SK-N-SH (cell line): ENCODE data around the gene CBX8. TPM values are rescaled to one million over a fixed set of nuclear protein-coding genes. Genes with fewer than 3 reads are reported as not detected.

ENCODE experiments used
- CTCF ChIA-PET: fragments of 300-600, 350-600 bp; formaldehyde crosslinking; extraction: SDS; loops from one replicate; lab custom pipeline; 2021; lab: Yijun Ruan, JAX
- POLR2A ChIA-PET: fragments of 350-600 bp; sonication (Branson Sonifier 250); formaldehyde crosslinking; extraction: SDS; loops from one replicate; lab custom pipeline; 2020; ENCODE audit warnings: antibody characterized with exemption, inconsistent platforms; lab: Yijun Ruan, JAX
- DNase-seq: peaks from one replicate; pipeline ENCODE4 v3.0.0; 2012
- H2AFZ ChIP-seq: fragments of 200-600 bp; sonication (generic); 2 replicates; pipeline ENCODE4 v1.8.1; 2016; ENCODE audit warnings: antibody characterized with exemption, mild to moderate bottlenecking, low read depth
- H3F3A ChIP-seq: fragments of 200-600 bp; sonication (generic); replicated peaks from 2 replicates; pipeline ENCODE3; 2016; ENCODE audit warnings: antibody characterized with exemption, mild to moderate bottlenecking; ENCODE audit not compliant: insufficient read depth
- H3K27ac ChIP-seq, 2 experiments: fragments of 200-500 bp in 1 of 2; fragments of 200-600 bp in 1 of 2; sonication (Bioruptor generic) in 1 of 2; sonication (generic), shearing (Covaris generic) in 1 of 2; 2 replicates each; pipeline versions ENCODE4 v1.5.1 to v1.6.1; 2014 to 2016; ENCODE audit warnings: low read depth in 2 of 2, inconsistent platforms in 1 of 2, low read length in 1 of 2, mild to moderate bottlenecking in 1 of 2, mixed read lengths in 1 of 2
- H3K27me3 ChIP-seq: fragments of 200-600 bp; sonication (generic), shearing (Covaris generic); 2 replicates; pipeline ENCODE4 v1.6.1; 2016; ENCODE audit warnings: mixed run types; ENCODE audit not compliant: insufficient read depth
- H3K36me3 ChIP-seq, 2 experiments: fragments of 200-500 bp in 1 of 2; fragments of 200-600 bp in 1 of 2; sonication (Bioruptor generic) in 1 of 2; sonication (generic) in 1 of 2; replicated peaks in 1 of 2; 2 replicates each; pipeline versions ENCODE3 to v1.5.1; 2014 to 2016; ENCODE audit warnings: low read length in 1 of 2, mild to moderate bottlenecking in 1 of 2; ENCODE audit not compliant: insufficient read depth in 2 of 2, control insufficient read depth in 1 of 2
- H3K4me1 ChIP-seq, 2 experiments: fragments of 200-500 bp in 1 of 2; fragments of 200-600 bp in 1 of 2; sonication (Bioruptor generic) in 1 of 2; sonication (generic), shearing (Covaris generic) in 1 of 2; 2 replicates each; pipeline versions ENCODE4 v1.5.1 to v1.6.1; 2014 to 2016; ENCODE audit warnings: low read depth in 1 of 2, low read length in 1 of 2, mixed run types in 1 of 2; ENCODE audit not compliant: insufficient read depth in 2 of 2, control insufficient read depth in 1 of 2
- H3K4me2 ChIP-seq: fragments of 200-600 bp; sonication (generic), shearing (Covaris generic); 2 replicates; pipeline ENCODE4 v1.6.1; 2017; ENCODE audit warnings: mixed run types
- H3K4me3 ChIP-seq, 2 experiments: fragments of 200-500 bp in 1 of 2; fragments of 200-600 bp in 1 of 2; sonication (Bioruptor generic) in 1 of 2; sonication (generic), shearing (Covaris generic) in 1 of 2; 2 replicates each; pipeline versions ENCODE4 v1.5.1 to v1.8.1; 2014 to 2016; ENCODE audit warnings: low read depth in 2 of 2, inconsistent platforms in 1 of 2, low read length in 1 of 2, mild to moderate bottlenecking in 1 of 2, mixed read lengths in 1 of 2, moderate library complexity in 1 of 2
- H3K79me2 ChIP-seq: fragments of 200-600 bp; sonication (generic); 2 replicates; pipeline ENCODE4 v1.8.1; 2017; ENCODE audit warnings: mild to moderate bottlenecking; ENCODE audit not compliant: insufficient read depth
- H3K9ac ChIP-seq: fragments of 200-600 bp; sonication (generic); 2 replicates; pipeline ENCODE4 v1.6.1; 2017; ENCODE audit warnings: mixed run types
- H3K9me2 ChIP-seq: fragments of 200-600 bp; sonication (generic); 2 replicates; pipeline ENCODE4 v1.6.1; 2017; ENCODE audit warnings: mixed run types
- H3K9me3 ChIP-seq: fragments of 200-600 bp; sonication (generic); 2 replicates; pipeline ENCODE4 v1.6.1; 2017; ENCODE audit warnings: mixed run types, mild to moderate bottlenecking, moderate library complexity
- H4K20me1 ChIP-seq: fragments of 200-600 bp; sonication (generic); 2 replicates; pipeline ENCODE4 v1.6.1; 2017; ENCODE audit warnings: mild to moderate bottlenecking, mixed run types; ENCODE audit not compliant: insufficient read depth
- CHD2 ChIP-seq: fragments of 150-350 bp; IDR thresholded peaks from 2 replicates; pipeline ENCODE4 v1.6.1; 2018; ENCODE audit warnings: low read length; ENCODE audit not compliant: partially characterized antibody
- ELF1 ChIP-seq: IDR thresholded peaks from 2 replicates; pipeline ENCODE4 v1.4.0; 2012
- EP300 ChIP-seq, 2 experiments: IDR thresholded peaks; 2 replicates each; pipeline versions ENCODE4 v1.4.0 to v1.6.1; 2012; ENCODE audit warnings: borderline replicate concordance in 1 of 2, low read depth in 1 of 2, low read length in 1 of 2
- EZH2phosphoT487 ChIP-seq: fragments of 200-600 bp; sonication (generic); IDR thresholded peaks from 2 replicates; pipeline ENCODE4 v1.6.1; 2017; ENCODE audit warnings: low read depth, mixed run types, mild to moderate bottlenecking, antibody characterized with exemption, moderate library complexity, borderline replicate concordance
- FOSL2 ChIP-seq: IDR thresholded peaks from 2 replicates; pipeline ENCODE4 v1.4.0; 2012; ENCODE audit warnings: low read depth, mild to moderate bottlenecking, moderate library complexity, borderline replicate concordance
- FOXJ3 ChIP-seq: sonication (generic); formaldehyde crosslinking; IDR thresholded peaks from 2 replicates; pipeline ENCODE4 v1.5.1; 2020; ENCODE audit warnings: mild to moderate bottlenecking, missing genetic modification reagents
- GATA2 ChIP-seq: sonication (generic); formaldehyde crosslinking; IDR thresholded peaks from 2 replicates; pipeline ENCODE4 v1.5.0; 2020; ENCODE audit warnings: mild to moderate bottlenecking, missing genetic modification reagents
- NRF1 ChIP-seq: IDR thresholded peaks from 2 replicates; pipeline ENCODE4 v1.6.1; 2012; ENCODE audit warnings: low read depth, mild to moderate bottlenecking, low read length
- RAD21 ChIP-seq: IDR thresholded peaks from 2 replicates; pipeline ENCODE4 v1.6.1; 2012; ENCODE audit warnings: mild to moderate bottlenecking, low read length
- RCOR1 ChIP-seq: fragments of 150-350 bp; IDR thresholded peaks from 2 replicates; pipeline ENCODE4 v1.6.1; 2017; ENCODE audit warnings: antibody characterized with exemption, low read length
- SIN3A ChIP-seq: IDR thresholded peaks from 2 replicates; pipeline ENCODE4 v1.6.1; 2012; ENCODE audit warnings: low read depth, mild to moderate bottlenecking, low read length, moderate library complexity, borderline replicate concordance
- SMC3 ChIP-seq: IDR thresholded peaks from 2 replicates; pipeline ENCODE4 v1.6.1; 2012; ENCODE audit warnings: low read depth, low read length, improper control_type of control experiment
- TAF1 ChIP-seq: IDR thresholded peaks from 2 replicates; pipeline ENCODE4 v1.6.1; 2012; ENCODE audit warnings: low read depth, mild to moderate bottlenecking, low read length, moderate library complexity, borderline replicate concordance
- YY1 ChIP-seq: IDR thresholded peaks from 2 replicates; pipeline ENCODE4 v1.4.0; 2012; ENCODE audit warnings: low read depth, mild to moderate bottlenecking
- WGBS: methylation state at CpG from one replicate; pipeline ENCODE4 v1.1.6; 2017; ENCODE audit warnings: low lambda C conversion rate; 5-methylcytosine and 5-hydroxymethylcytosine counted together
- polyA plus RNA-seq, 3 experiments: library from polyadenylated mRNA; depleted of rRNA; stranded (reverse); fragments of >200 nt; gene quantifications; 2 replicates each; pipeline ENCODE4 v1.2.3, GENCODE V29; 2012
- TF ChIP-seq, protein P1 (sequence below): IDR thresholded peaks from 2 replicates; pipeline ENCODE4 v1.4.0; 2012; ENCODE audit warnings: low read depth, borderline replicate concordance
- TF ChIP-seq, protein P2 (sequence below): fragments of 200-600 bp; sonication (generic); IDR thresholded peaks from 2 replicates; pipeline ENCODE4 v1.6.1; 2017; ENCODE audit warnings: antibody characterized with exemption, mild to moderate bottlenecking, moderate library complexity
- TF ChIP-seq, protein P3 (sequence below): IDR thresholded peaks from 2 replicates; pipeline ENCODE4 v1.4.0; 2012; ENCODE audit warnings: low read depth, borderline replicate concordance

The CBX8 gene
- polyA plus RNA-seq, 1 of the 3 experiments (the other 2 are of a cell fraction): 2.9 TPM

DNA sequence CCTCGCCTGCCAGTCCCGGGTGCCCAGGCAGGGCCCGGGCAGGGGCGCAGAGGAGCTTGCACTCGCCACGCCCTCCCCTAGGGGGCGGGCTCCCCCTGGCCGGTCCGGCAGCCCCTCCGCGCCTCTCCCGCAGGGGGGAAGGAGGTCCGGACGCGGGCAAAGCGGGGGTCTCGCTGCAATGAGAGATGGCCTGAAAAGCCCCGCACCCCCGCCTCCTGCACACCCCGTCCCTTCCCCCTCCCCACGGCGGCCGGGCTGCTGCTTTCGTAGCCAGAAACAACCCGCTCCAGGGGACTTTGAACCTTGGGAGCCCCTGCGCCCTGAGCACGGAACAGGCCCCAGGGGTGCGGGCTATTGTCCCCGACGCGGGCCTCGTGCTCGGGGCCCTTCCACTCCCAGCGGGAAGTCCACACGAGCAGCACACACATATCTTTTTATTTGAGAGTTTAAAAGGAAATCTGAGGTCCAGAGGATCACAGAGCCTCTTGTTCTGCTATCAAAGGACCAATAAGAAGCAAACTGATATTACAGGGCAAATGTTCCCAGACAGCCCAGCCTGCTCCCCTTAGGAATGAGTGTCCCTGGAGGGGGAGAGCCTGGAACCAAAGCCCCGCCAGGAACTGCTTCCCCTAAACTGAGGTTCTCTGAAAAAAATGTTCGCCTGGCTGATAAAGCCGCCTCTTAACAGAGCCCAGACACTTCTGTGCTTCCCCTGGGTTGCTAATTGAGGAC lies 48.2 kb upstream of the CBX8 start:
- ChIA-PET CTCF (interaction anchor here (0.5 to 13.1 kb wide), 41 partner anchors 9 to 283 kb away, joined by 3 to 274 read pairs (median 4); partner anchors contain the start of gene CBX8), POLR2A (interaction anchor here (0.7 to 1.0 kb wide), 4 partner anchors 34 to 86 kb away, joined by 3 to 4 read pairs (median 4); no protein-coding TSS in a partner anchor)
- no peaks in the 10 kb centered on the region for H4K20me1 ChIP-seq
- peaks cover 10 to 59% of the 10 kb centered on the region in 2 experiments; a peak in 3 of 4 replicates for H3K4me1 ChIP-seq
- no peaks in the 10 kb centered on the region for H3K9me2 ChIP-seq
- H3K4me3 ChIP-seq: peak overlapping the region in 1 of 2 experiments; percentile 15; a peak in 1 of 4 replicates
- H3K9ac ChIP-seq: no peak overlapping the region
- peak; percentile 98 for DNase-seq
- peaks cover 35% of the 10 kb centered on the region for H3K27me3 ChIP-seq
- peak overlapping the region; percentile 79; the same call in 1 of the 2 replicates for H2AFZ ChIP-seq
- no peaks in the 10 kb centered on the region for H3K36me3 ChIP-seq
- peaks cover 24% of the 10 kb centered on the region for H3F3A ChIP-seq
- no peaks in the 10 kb centered on the region for H3K9me3 ChIP-seq
- no peaks in the 10 kb centered on the region for H3K79me2 ChIP-seq
- 22% methylated on average over 25 of the region's 38 CpGs for WGBS
- TF ChIP-seq RAD21: peak; percentile 64
- no peak for TF ChIP-seq SIN3A
- TF ChIP-seq, protein P1, sequence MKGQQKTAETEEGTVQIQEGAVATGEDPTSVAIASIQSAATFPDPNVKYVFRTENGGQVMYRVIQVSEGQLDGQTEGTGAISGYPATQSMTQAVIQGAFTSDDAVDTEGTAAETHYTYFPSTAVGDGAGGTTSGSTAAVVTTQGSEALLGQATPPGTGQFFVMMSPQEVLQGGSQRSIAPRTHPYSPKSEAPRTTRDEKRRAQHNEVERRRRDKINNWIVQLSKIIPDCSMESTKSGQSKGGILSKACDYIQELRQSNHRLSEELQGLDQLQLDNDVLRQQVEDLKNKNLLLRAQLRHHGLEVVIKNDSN: no peak
- TF ChIP-seq EZH2phosphoT487: no peak
- TF ChIP-seq, protein P2, sequence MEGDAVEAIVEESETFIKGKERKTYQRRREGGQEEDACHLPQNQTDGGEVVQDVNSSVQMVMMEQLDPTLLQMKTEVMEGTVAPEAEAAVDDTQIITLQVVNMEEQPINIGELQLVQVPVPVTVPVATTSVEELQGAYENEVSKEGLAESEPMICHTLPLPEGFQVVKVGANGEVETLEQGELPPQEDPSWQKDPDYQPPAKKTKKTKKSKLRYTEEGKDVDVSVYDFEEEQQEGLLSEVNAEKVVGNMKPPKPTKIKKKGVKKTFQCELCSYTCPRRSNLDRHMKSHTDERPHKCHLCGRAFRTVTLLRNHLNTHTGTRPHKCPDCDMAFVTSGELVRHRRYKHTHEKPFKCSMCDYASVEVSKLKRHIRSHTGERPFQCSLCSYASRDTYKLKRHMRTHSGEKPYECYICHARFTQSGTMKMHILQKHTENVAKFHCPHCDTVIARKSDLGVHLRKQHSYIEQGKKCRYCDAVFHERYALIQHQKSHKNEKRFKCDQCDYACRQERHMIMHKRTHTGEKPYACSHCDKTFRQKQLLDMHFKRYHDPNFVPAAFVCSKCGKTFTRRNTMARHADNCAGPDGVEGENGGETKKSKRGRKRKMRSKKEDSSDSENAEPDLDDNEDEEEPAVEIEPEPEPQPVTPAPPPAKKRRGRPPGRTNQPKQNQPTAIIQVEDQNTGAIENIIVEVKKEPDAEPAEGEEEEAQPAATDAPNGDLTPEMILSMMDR: peak; percentile 65
- TF ChIP-seq, protein P3, sequence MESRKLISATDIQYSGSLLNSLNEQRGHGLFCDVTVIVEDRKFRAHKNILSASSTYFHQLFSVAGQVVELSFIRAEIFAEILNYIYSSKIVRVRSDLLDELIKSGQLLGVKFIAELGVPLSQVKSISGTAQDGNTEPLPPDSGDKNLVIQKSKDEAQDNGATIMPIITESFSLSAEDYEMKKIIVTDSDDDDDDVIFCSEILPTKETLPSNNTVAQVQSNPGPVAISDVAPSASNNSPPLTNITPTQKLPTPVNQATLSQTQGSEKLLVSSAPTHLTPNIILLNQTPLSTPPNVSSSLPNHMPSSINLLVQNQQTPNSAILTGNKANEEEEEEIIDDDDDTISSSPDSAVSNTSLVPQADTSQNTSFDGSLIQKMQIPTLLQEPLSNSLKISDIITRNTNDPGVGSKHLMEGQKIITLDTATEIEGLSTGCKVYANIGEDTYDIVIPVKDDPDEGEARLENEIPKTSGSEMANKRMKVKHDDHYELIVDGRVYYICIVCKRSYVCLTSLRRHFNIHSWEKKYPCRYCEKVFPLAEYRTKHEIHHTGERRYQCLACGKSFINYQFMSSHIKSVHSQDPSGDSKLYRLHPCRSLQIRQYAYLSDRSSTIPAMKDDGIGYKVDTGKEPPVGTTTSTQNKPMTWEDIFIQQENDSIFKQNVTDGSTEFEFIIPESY: no peak
- TF ChIP-seq TAF1: no peak
- TF ChIP-seq YY1: no peak
- no peak for TF ChIP-seq FOSL2
- peak; percentile 39 for TF ChIP-seq SMC3
- no peak for TF ChIP-seq FOXJ3 (CRISPR knock-in tag)
- TF ChIP-seq NRF1: no peak
- no peak for TF ChIP-seq EP300 (IDR thresholded peaks at IDR 0.05; ENCODE audit: borderline replicate concordance in 1 of 2, low read depth in 1 of 2, low read length in 1 of 2)
- TF ChIP-seq RCOR1: no peak
- TF ChIP-seq CHD2: no peak
- no peak for TF ChIP-seq ELF1
- no peak for TF ChIP-seq GATA2 (CRISPR knock-in tag)
- H3K4me2 ChIP-seq: peak overlapping the region; percentile 48; the same call in 1 of the 2 replicates
- no peak overlapping the region for H3K27ac ChIP-seq
